Measurements from ENCODE around the gene DCLK2.

DCLK2 gene

DNA sequence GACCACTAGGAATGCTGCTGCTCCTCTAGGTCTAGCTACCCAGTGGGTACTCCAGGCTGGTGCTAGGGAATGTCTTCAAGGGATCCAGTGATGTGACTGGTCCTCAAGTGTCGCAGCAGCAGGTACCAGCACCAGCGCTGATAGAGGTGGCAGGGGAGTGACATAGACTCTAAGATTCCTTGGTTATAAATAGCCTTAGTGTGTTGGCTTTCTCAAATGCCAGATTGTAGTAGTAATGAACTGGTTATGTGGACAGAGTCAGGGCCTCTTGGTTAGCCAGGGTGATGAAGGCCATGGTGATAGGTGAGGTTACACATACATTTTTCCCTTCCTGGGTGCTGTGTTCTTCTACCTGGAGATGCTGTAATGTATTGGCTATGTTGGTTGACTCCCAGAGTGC is 38.3 kb downstream of the DCLK2 start:
- H3K4me3 ChIP-seq (ENCODE audit: insufficient read depth, low read length, poor library complexity, severe bottlenecking) = no peak overlapping the region
- H3K9me3 ChIP-seq (ENCODE audit: insufficient read depth, low read length) = no peaks in the 10 kb centered on the region
- no peaks in the 10 kb centered on the region for H3K79me2 ChIP-seq (ENCODE audit: insufficient read depth, low read length)
- H3K36me3 ChIP-seq (ENCODE audit: low read length) = no peaks in the 10 kb centered on the region
- no peaks in the 10 kb centered on the region for H4K20me1 ChIP-seq (ENCODE audit: low read depth, low read length)
- no peaks in the 10 kb centered on the region for H3K27me3 ChIP-seq (ENCODE audit: low read length)
- H3K9me2 ChIP-seq (replicated peaks; ENCODE audit: insufficient read depth, low read length) = no peaks in the 10 kb centered on the region
- TF ChIP-seq, protein P1, sequence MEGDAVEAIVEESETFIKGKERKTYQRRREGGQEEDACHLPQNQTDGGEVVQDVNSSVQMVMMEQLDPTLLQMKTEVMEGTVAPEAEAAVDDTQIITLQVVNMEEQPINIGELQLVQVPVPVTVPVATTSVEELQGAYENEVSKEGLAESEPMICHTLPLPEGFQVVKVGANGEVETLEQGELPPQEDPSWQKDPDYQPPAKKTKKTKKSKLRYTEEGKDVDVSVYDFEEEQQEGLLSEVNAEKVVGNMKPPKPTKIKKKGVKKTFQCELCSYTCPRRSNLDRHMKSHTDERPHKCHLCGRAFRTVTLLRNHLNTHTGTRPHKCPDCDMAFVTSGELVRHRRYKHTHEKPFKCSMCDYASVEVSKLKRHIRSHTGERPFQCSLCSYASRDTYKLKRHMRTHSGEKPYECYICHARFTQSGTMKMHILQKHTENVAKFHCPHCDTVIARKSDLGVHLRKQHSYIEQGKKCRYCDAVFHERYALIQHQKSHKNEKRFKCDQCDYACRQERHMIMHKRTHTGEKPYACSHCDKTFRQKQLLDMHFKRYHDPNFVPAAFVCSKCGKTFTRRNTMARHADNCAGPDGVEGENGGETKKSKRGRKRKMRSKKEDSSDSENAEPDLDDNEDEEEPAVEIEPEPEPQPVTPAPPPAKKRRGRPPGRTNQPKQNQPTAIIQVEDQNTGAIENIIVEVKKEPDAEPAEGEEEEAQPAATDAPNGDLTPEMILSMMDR (IDR thresholded peaks at IDR 0.05; ENCODE audit: insufficient read depth, low read length, poor library complexity, severe bottlenecking) = no peak
- TF ChIP-seq EZH2phosphoT487 (conservative IDR thresholded peaks at IDR 0.05; ENCODE audit: low read length) = no peak
- H3K9ac ChIP-seq (ENCODE audit: low read length) = no peak overlapping the region
- no peak overlapping the region for H2AFZ ChIP-seq (ENCODE audit: low read depth, low read length, severe bottlenecking)
- no peak overlapping the region for H3K4me2 ChIP-seq (ENCODE audit: low read depth, low read length, poor library complexity, severe bottlenecking)
- H3K27ac ChIP-seq (ENCODE audit: low read depth, low read length) = no peak overlapping the region
- no peaks in the 10 kb centered on the region for H3F3A ChIP-seq (ENCODE audit: insufficient read depth)

DNA sequence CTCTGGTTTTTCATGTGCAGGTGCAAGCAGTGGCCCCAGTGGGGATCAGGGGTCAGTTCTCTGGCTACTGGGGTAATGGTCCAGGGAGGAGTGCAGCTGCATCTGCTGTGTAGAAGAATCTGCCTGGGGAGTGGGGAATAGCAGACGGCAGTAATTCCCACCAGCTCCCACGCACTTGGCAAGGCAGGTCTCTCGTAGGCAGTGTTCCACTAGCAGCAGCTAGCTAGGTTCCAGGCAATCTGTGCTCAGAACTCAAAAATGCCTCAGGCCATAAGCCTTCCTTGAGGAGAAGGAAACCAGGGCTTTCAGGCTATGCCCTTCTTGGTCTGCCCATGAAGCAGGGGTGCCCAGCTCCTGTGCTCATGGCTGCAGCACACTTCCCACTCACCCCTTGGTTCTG is 38.8 kb downstream of the DCLK2 start:
- TF ChIP-seq, protein P1 (IDR thresholded peaks at IDR 0.05; ENCODE audit: insufficient read depth, low read length, poor library complexity, severe bottlenecking) = no peak
- no peak for TF ChIP-seq EZH2phosphoT487 (conservative IDR thresholded peaks at IDR 0.05; ENCODE audit: low read length)

GRCh38 chr4:150117629-150118028 is 39.4 kb downstream of the DCLK2 start:
- no peak for TF ChIP-seq EZH2phosphoT487 (conservative IDR thresholded peaks at IDR 0.05; ENCODE audit: low read length)
- TF ChIP-seq, protein P1 (IDR thresholded peaks at IDR 0.05; ENCODE audit: insufficient read depth, low read length, poor library complexity, severe bottlenecking) = no peak
- H3K9me3 ChIP-seq (ENCODE audit: insufficient read depth, low read length) = no peaks in the 10 kb centered on the region

More for the DNA sequence above, 38.8 kb downstream of the DCLK2 start:
- Histone ChIP-seq H3K27me3 (ENCODE audit: low read length) (no peaks in the 10 kb centered on the region), H4K20me1 (ENCODE audit: low read depth, low read length) (no peaks in the 10 kb centered on the region), H3K9ac (ENCODE audit: low read length) (no peak overlapping the region), H3K4me2 (ENCODE audit: low read depth, low read length, poor library complexity, severe bottlenecking) (no peak overlapping the region), H3F3A (ENCODE audit: insufficient read depth) (no peaks in the 10 kb centered on the region), H3K9me3 (ENCODE audit: insufficient read depth, low read length) (no peaks in the 10 kb centered on the region), H2AFZ (ENCODE audit: low read depth, low read length, severe bottlenecking) (no peak overlapping the region), H3K9me2 (replicated peaks; ENCODE audit: insufficient read depth, low read length) (no peaks in the 10 kb centered on the region), H3K36me3 (ENCODE audit: low read length) (no peaks in the 10 kb centered on the region), H3K4me3 (ENCODE audit: insufficient read depth, low read length, poor library complexity, severe bottlenecking) (no peak overlapping the region), H3K27ac (ENCODE audit: low read depth, low read length) (no peak overlapping the region), H3K79me2 (ENCODE audit: insufficient read depth, low read length) (no peaks in the 10 kb centered on the region)

More at GRCh38 chr4:150117629-150118028, 39.4 kb downstream of the DCLK2 start:
- Histone ChIP-seq H3K4me3 (ENCODE audit: insufficient read depth, low read length, poor library complexity, severe bottlenecking) (no peak overlapping the region), H3K9ac (ENCODE audit: low read length) (no peak overlapping the region), H2AFZ (ENCODE audit: low read depth, low read length, severe bottlenecking) (no peak overlapping the region), H3K27ac (ENCODE audit: low read depth, low read length) (no peak overlapping the region), H3K9me2 (replicated peaks; ENCODE audit: insufficient read depth, low read length) (no peaks in the 10 kb centered on the region), H3K36me3 (ENCODE audit: low read length) (no peaks in the 10 kb centered on the region), H3F3A (ENCODE audit: insufficient read depth) (no peaks in the 10 kb centered on the region), H3K27me3 (ENCODE audit: low read length) (no peaks in the 10 kb centered on the region), H3K79me2 (ENCODE audit: insufficient read depth, low read length) (no peaks in the 10 kb centered on the region), H3K4me2 (ENCODE audit: low read depth, low read length, poor library complexity, severe bottlenecking) (no peak overlapping the region), H4K20me1 (ENCODE audit: low read depth, low read length) (no peaks in the 10 kb centered on the region)

Data from SU-DHL-6 (cell line).